GM12873 (cell line): ENCODE results near the gene EXOC7.

Source experiments
- TF ChIP-seq, protein P1 (sequence below): IDR thresholded peaks from 2 replicates; pipeline ENCODE4 v1.5.1; 2012; ENCODE audit warnings: low read depth, mild to moderate bottlenecking, moderate library complexity, low read length, control low read depth; ENCODE audit not compliant: insufficient read depth; ENCODE audit errors: missing control alignments

EXOC7 gene, protein sequence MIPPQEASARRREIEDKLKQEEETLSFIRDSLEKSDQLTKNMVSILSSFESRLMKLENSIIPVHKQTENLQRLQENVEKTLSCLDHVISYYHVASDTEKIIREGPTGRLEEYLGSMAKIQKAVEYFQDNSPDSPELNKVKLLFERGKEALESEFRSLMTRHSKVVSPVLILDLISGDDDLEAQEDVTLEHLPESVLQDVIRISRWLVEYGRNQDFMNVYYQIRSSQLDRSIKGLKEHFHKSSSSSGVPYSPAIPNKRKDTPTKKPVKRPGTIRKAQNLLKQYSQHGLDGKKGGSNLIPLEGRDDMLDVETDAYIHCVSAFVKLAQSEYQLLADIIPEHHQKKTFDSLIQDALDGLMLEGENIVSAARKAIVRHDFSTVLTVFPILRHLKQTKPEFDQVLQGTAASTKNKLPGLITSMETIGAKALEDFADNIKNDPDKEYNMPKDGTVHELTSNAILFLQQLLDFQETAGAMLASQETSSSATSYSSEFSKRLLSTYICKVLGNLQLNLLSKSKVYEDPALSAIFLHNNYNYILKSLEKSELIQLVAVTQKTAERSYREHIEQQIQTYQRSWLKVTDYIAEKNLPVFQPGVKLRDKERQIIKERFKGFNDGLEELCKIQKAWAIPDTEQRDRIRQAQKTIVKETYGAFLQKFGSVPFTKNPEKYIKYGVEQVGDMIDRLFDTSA

DNA sequence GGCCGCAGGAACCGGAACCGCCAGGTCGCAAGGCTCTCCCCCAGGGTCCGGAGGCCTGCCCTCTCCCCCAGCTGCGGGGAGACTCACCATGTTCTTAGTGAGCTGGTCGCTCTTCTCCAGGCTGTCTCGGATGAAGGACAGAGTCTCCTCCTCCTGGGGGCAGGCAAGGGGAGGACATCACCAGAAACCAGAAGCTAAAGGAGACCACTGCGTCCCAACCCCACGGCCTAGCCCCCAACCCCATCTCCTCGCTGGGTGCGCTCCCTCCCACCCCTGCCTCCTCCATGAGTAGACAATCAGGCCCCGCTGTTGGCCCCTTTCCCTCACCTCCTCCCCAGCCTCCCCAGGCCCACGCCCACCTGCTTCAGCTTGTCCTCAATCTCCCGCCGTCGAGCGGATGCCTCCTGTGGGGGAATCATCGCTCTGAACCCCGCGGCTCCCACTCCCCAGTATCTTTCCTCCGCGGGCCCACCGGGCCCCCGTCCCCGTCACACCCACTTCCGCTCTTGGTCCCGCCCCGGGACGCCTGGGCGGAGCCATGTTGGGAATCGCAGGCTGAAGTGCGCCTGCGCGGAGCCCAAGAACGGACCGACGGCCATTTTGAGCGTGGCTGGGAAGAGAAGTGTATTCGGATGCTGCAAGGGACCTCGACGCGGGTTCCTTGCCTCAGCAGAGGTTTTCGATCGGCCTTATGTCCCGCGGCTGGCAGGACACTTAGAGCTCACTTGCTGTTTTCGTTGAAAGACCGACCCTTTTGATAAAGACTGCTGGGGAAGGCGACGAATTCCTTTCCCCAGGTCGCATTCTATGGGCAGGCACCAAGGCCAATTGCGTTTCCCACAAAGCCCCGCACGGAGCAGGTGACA lies at the start of gene EXOC7:
Gene EXOC7 (minus strand): TSS at position 514 of the 866 bp plus-strand sequence. CDS start 95 bp downstream, at position 419.
- TF ChIP-seq, protein P1, sequence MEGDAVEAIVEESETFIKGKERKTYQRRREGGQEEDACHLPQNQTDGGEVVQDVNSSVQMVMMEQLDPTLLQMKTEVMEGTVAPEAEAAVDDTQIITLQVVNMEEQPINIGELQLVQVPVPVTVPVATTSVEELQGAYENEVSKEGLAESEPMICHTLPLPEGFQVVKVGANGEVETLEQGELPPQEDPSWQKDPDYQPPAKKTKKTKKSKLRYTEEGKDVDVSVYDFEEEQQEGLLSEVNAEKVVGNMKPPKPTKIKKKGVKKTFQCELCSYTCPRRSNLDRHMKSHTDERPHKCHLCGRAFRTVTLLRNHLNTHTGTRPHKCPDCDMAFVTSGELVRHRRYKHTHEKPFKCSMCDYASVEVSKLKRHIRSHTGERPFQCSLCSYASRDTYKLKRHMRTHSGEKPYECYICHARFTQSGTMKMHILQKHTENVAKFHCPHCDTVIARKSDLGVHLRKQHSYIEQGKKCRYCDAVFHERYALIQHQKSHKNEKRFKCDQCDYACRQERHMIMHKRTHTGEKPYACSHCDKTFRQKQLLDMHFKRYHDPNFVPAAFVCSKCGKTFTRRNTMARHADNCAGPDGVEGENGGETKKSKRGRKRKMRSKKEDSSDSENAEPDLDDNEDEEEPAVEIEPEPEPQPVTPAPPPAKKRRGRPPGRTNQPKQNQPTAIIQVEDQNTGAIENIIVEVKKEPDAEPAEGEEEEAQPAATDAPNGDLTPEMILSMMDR = peak; percentile 13

DNA sequence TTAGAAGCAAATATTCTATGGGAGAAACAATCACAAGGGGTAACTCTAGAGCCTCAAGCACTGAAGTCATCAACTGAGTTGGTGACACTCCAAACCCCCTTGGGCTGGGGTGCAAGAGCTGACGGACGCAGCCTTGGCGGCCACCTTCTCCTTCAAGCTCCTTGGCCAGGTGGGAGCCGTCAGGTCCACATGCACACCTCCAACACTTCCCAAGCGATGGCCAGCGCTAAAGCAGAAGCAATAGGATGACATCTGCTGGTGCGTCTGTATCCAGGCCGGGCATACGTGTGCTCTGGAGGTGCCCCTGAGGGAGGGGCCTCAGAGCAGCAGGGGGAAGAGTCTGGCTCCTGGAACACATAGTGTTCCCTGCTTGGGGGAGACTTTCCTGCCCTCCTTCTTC lies 49.6 kb upstream of the EXOC7 start:
- TF ChIP-seq, protein P1 = no peak

DNA sequence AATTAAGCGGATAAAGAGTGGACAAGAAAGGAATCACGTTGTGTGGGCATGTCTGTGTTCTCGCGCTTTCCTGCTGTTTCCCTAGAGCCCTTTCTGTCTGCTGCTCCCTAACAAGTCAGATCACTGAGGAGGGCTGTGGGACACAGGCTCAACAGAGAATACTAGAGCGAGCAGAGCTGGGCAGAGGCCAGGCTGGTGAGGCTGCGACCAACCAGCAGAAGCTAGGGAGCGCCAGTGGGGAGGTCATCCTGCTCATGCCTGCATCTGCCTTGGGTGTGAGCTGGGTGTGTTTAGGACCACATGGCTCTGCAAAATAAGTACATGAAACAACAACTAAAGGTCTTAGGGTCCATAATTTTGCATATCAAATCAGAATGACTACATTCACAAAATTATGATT lies 49.0 kb upstream of the EXOC7 start:
- TF ChIP-seq, protein P1 = no peak

DNA sequence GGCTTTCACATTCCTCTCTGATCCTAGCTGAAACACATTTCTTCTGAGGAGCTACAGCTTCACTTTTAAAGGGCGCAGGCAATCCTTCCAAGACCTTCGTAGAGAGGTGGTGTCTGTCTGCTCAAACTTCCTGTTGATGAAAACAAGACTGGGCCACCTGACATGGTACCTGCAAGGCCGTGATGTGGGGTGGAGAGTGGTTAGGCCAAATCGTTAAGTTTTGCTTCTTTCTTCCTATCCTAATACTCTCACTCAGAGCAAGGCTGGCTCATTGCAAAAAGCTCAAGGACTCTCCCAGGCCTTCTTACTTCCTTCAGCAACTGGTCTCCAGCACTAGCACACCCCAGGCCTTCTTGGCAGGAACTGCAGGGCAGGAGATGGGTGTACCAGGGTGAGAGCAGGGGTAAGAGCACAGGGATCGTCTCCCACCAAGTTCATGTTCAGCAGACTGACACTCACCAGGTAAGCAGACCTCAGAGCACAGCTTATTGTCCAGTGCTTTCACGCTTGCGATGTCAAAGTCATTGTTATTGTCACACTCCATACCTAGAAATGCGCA lies 48.4 kb upstream of the EXOC7 start:
- TF ChIP-seq, protein P1 = no peak

DNA sequence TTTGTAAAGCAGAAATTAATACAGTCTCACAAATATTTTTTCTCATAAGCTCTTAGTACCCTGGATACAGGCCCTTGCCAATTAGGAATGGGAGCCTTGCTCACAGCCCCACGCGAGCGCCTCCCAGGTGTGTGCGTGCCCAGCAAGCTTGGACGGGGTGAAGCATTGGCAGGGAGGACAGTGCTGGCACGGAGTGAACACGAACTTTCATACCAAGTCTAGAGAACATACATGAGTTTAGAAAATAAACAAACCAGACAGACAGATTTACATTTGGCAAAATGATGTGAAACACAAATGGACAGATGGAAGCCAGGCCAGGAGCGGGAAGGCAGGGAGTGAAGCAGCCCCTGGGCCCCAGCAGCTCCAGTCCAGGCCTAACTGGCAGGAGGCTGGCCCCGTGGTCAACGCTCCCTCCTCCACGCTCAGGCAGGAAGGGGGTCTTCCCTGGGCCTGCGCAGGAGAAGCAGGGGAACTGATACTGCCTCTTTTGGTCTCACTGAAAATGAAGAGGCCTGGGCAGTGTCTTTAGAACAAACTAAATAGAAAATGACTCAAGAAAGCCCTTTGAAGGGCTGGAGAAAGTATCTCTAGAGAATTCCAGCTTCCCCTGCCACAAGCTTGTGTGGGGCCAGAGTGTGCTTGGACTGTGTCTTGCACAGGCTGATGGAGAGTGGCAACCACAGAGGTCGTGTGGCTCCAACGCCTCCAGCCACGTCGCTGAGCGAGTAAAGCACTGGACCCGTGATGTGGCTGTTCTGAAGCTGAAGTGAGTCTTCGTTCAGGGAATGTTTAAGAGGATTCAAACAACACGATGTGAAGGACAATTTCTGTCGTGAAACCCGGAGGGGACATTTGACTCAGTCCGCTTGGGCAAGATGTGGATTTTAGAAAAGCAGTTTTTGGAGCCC lies 47.4 kb upstream of the EXOC7 start:
- TF ChIP-seq, protein P1 = no peak

DNA sequence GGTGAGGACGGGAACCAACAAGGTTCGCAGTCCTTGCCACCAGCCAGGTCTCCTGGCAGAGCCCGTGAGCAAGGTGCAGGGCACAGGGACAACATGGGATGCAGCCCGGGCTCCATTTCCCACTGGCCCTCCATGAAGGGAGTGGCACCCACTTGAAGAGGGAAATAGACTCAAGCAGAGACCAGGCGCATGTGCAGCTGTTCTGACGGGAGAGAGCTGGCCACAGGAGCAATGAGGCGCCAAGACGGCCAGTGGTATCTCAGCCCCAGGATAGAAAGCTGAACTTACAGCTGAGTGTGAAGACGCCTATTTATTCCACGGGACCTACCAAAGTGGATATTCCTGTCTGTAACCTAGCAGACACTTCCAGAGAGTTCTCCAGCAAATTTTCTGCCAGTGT lies 45.6 kb upstream of the EXOC7 start:
- TF ChIP-seq, protein P1 = no peak
